ENCODE results near the gene TRAPPC11.

- TF ChIP-seq, protein P1, sequence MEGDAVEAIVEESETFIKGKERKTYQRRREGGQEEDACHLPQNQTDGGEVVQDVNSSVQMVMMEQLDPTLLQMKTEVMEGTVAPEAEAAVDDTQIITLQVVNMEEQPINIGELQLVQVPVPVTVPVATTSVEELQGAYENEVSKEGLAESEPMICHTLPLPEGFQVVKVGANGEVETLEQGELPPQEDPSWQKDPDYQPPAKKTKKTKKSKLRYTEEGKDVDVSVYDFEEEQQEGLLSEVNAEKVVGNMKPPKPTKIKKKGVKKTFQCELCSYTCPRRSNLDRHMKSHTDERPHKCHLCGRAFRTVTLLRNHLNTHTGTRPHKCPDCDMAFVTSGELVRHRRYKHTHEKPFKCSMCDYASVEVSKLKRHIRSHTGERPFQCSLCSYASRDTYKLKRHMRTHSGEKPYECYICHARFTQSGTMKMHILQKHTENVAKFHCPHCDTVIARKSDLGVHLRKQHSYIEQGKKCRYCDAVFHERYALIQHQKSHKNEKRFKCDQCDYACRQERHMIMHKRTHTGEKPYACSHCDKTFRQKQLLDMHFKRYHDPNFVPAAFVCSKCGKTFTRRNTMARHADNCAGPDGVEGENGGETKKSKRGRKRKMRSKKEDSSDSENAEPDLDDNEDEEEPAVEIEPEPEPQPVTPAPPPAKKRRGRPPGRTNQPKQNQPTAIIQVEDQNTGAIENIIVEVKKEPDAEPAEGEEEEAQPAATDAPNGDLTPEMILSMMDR (conservative IDR thresholded peaks at IDR 0.05; ENCODE audit: low read depth, low read length) = no peak
- TF ChIP-seq EZH2 (IDR thresholded peaks at IDR 0.05; ENCODE audit: borderline replicate concordance, low read depth, low read length, poor library complexity, severe bottlenecking) = no peak
These were observed 70.6 kb downstream of the TRAPPC11 start for GRCh38 chr4:183729430-183730328.

All from A673 (cell line).